Renal cortex interstitium (tissue), 15 donors: ENCODE results near the gene HPF1. TPM values are rescaled to one million over a fixed set of nuclear protein-coding genes. Genes with fewer than 3 reads are reported as not detected.
A peak's percentile ranks its signal among the peaks of the same experiment; 100 is the strongest.
"Not testable (repeated sequence)": the region's sequence is repeated elsewhere in the genome, so short reads cannot be mapped to it uniquely, and the experiment has no call there.

Experiments used
- DNase-seq, 11 donors: peaks; one replicate each; pipeline ENCODE4 v3.0.0-alpha.2; 2013; ENCODE audit warnings: low read depth in 9 of 11, low spot score in 4 of 11; ENCODE audit errors: extremely low read depth in 1 of 11
- long read RNA-seq, 16 experiments: transcript quantifications; one replicate each; lab custom pipeline, GENCODE V29; 2026
- polyA plus RNA-seq, 3 donors: library from polyadenylated mRNA; unstranded; fragments of 120-200 nt; gene quantifications; one replicate each; pipeline ENCODE4 v1.2.1, GENCODE V29; 2013; ENCODE audit not compliant: insufficient read length in 3 of 3

HPF1 gene
- 10 to 100 TPM; 37.6 to 49.0 (median 47.6) TPM for polyA plus RNA-seq
- long read RNA-seq, donor 1, transcript HPF1-201 (8 exons, 1,230 nt) = major isoform, 16 of 43 reads
- long read RNA-seq, donor 1, transcript HPF1-202 (3 exons, 489 nt) = minor isoform, 7 of 43 reads
- long read RNA-seq, donor 1, partial matches to known transcripts = 18 of 43 reads
- long read RNA-seq, donor 1, other reads (novel, unspliced or antisense) = 0 of 43 reads
- long read RNA-seq, donor 2, transcript HPF1-202 (3 exons, 489 nt) = minor isoform, 7 of 35 reads
- long read RNA-seq, donor 2, transcript HPF1-201 (8 exons, 1,230 nt) = major isoform, 10 of 35 reads
- long read RNA-seq, donor 2, partial matches to known transcripts = 15 of 35 reads
- long read RNA-seq, donor 2, other reads (novel, unspliced or antisense) = 0 of 35 reads
- long read RNA-seq, donor 3, transcript HPF1-203 (2 exons, 548 nt) = minor isoform, 6 of 50 reads
- long read RNA-seq, donor 3, transcript HPF1-201 (8 exons, 1,230 nt) = major isoform, 25 of 50 reads
- long read RNA-seq, donor 3, partial matches to known transcripts = 17 of 50 reads
- long read RNA-seq, donor 3, other reads (novel, unspliced or antisense) = 0 of 50 reads
- long read RNA-seq, donor 4, transcript HPF1-201 (8 exons, 1,230 nt) = major isoform, 16 of 22 reads
- long read RNA-seq, donor 4, partial matches to known transcripts = 6 of 22 reads
- long read RNA-seq, donor 4, other reads (novel, unspliced or antisense) = 0 of 22 reads
- long read RNA-seq, donor 5 = 0 reads
- long read RNA-seq, donor 6, transcript HPF1-202 (3 exons, 489 nt) = minor isoform, 6 of 45 reads
- long read RNA-seq, donor 6, transcript HPF1-201 (8 exons, 1,230 nt) = major isoform, 24 of 45 reads
- long read RNA-seq, donor 6, partial matches to known transcripts = 13 of 45 reads
- long read RNA-seq, donor 6, other reads (novel, unspliced or antisense) = 0 of 45 reads
- long read RNA-seq, donor 7, transcript HPF1-201 (8 exons, 1,230 nt) = major isoform, 34 of 59 reads
- long read RNA-seq, donor 7, transcript HPF1-202 (3 exons, 489 nt) = minor isoform, 5 of 59 reads
- long read RNA-seq, donor 7, partial matches to known transcripts = 16 of 59 reads
- long read RNA-seq, donor 7, other reads (novel, unspliced or antisense) = 0 of 59 reads
- long read RNA-seq, donor 8 = 0 reads
- long read RNA-seq, donor 9, transcript HPF1-201 (8 exons, 1,230 nt) = major isoform, 19 of 40 reads
- long read RNA-seq, donor 9, partial matches to known transcripts = 17 of 40 reads
- long read RNA-seq, donor 9, other reads (novel, unspliced or antisense) = 0 of 40 reads
- long read RNA-seq, donor 10, transcript HPF1-203 (2 exons, 548 nt) = minor isoform, 6 of 48 reads
- long read RNA-seq, donor 10, transcript HPF1-201 (8 exons, 1,230 nt) = major isoform, 16 of 48 reads
- long read RNA-seq, donor 10, partial matches to known transcripts = 23 of 48 reads
- long read RNA-seq, donor 10, other reads (novel, unspliced or antisense) = 0 of 48 reads
- long read RNA-seq, donor 11, transcript HPF1-201 (8 exons, 1,230 nt) = major isoform, 22 of 35 reads
- long read RNA-seq, donor 11, partial matches to known transcripts = 12 of 35 reads
- long read RNA-seq, donor 11, other reads (novel, unspliced or antisense) = 0 of 35 reads
- long read RNA-seq, donor 12, transcript HPF1-201 (8 exons, 1,230 nt) = major isoform, 5 of 13 reads
- long read RNA-seq, donor 12, partial matches to known transcripts = 5 of 13 reads
- long read RNA-seq, donor 12, other reads (novel, unspliced or antisense) = 0 of 13 reads
- long read RNA-seq, donor 13 = 0 reads
- long read RNA-seq, donor 14, transcript HPF1-201 (8 exons, 1,230 nt) = major isoform, 26 of 52 reads
- long read RNA-seq, donor 14, partial matches to known transcripts = 23 of 52 reads
- long read RNA-seq, donor 14, other reads (novel, unspliced or antisense) = 0 of 52 reads
- long read RNA-seq, donor 15, partial matches to known transcripts = 0 of 3 reads
- long read RNA-seq, donor 15, other reads (novel, unspliced or antisense) = 0 of 3 reads
- long read RNA-seq, donor 16, transcript HPF1-202 (3 exons, 489 nt) = minor isoform, 6 of 88 reads
- long read RNA-seq, donor 16, transcript HPF1-201 (8 exons, 1,230 nt) = major isoform, 51 of 88 reads
- long read RNA-seq, donor 16, transcript HPF1-203 (2 exons, 548 nt) = minor isoform, 7 of 88 reads
- long read RNA-seq, donor 16, partial matches to known transcripts = 24 of 88 reads
- long read RNA-seq, donor 16, other reads (novel, unspliced or antisense) = 0 of 88 reads

GRCh38 chr4:169757575-169758184 is at the start of gene HPF1:
HPF1 (minus strand) TSS chr4:169757944; CDS start chr4:169757877, 67 bp downstream.
- DNase-seq = peak; percentile 65 to 89 (median 83)

DNA sequence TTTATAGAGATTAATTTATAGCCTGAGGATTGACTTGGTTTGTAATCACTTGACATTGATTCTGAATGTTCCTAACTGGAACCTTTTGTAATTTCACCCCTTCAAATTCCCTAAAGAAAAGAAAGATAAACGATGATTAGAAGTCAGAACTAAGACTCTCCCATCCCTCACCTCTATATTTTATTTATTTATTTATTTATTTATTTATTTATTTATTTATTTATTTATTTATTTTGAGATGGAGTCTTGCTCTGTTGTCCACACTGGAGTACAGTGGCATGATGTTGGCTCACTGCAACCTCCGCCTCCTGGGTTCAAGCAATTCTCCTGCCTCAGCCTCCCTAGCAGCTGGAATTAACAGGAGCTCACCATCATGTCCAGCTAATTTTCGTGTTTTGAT is 49.0 kb upstream of the HPF1 start:
- not testable (repeated sequence) for DNase-seq

DNA sequence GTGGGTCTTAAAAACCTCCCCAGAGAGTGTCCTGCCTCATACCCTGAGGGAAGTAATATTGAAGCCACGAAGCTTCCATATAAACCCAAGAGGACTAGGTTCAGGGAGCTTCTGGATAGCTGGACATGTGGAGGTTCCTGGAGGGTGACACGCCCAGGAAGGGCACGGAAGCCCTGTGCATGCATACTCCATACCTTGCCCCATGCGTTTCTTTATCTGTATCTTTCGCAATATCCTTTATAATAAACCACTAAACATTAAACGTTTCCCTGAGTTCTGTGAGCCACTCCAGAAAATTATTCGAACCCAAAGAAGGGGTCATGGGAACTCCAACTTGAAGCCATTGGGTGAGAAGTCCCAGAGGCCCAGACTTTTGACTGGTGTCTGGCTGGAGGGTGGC is 45.7 kb upstream of the HPF1 start:
- DNase-seq = no peak

DNA sequence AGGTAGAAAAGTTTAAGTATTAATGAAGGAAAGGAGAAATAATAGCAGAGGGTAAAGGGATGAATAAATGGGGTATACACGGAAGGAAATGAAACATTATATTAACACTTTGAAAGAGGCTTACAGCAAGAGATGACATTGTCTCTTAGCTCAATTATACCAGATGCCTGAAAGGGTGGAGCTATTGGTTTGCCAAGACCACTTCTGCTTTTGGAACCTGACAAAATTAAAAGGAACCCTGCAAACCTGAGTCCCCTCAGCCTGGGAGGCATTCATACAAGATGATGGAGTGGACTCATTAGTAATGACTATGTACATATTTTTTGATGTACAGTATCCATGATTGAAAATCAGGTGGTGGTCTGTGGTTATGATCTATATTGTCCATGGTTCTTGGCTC is 45.1 kb upstream of the HPF1 start:
- DNase-seq = no peak

- no peak for DNase-seq
These were observed 42.8 kb upstream of the HPF1 start for GRCh38 chr4:169800541-169800940.

- no peak for DNase-seq
These were observed 41.5 kb upstream of the HPF1 start for GRCh38 chr4:169799260-169799659.

DNA sequence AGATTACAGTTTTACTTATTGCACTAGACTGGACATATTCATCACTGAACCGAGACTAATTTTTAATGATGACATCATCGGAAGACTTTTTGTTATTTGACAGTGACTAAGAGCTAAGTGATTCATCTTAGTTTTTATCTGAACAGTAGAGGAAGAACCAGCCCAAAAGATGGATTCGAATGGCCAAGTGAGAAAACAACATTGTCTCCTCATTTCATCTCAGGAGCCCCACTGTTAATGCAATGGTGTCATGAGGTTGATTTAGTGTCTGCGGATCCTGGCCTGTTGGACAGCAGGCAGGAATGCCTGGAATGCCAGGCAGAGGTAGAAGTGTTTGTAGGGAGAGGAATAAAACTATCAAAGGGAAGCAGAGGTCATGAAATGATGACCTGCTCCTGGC is 37.8 kb upstream of the HPF1 start:
- peak in 1 of 11 donors; percentile 4 for DNase-seq

GRCh38 chr4:169791527-169792156 is 33.9 kb upstream of the HPF1 start:
- peak in 9 of 11 donors; percentile 29 to 72 (median 59) for DNase-seq

DNA sequence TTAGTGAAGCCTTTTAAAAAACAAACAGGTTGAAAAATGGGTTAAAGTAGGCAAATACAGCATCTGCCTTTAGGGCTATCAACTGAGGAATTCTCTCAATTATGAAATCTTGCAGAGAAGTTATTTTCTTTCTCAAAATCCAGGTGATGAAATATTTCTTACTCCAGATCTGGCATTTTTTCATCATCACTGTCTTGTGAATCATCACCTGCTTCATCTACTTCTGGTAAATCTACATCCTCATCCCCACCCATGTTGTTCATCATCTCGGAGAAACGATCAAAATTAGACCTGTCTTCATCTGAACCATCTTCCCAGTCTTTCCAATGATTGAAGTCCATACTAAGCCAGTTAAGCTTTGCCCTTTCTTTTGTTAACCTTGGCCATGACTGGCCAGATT is 33.3 kb upstream of the HPF1 start:
- no peak for DNase-seq

GRCh38 chr4:169774466-169775445 is 17.0 kb upstream of the HPF1 start:
- DNase-seq = no peak

- no peak for DNase-seq
These were observed 16.1 kb upstream of the HPF1 start for GRCh38 chr4:169773889-169774288.

DNA sequence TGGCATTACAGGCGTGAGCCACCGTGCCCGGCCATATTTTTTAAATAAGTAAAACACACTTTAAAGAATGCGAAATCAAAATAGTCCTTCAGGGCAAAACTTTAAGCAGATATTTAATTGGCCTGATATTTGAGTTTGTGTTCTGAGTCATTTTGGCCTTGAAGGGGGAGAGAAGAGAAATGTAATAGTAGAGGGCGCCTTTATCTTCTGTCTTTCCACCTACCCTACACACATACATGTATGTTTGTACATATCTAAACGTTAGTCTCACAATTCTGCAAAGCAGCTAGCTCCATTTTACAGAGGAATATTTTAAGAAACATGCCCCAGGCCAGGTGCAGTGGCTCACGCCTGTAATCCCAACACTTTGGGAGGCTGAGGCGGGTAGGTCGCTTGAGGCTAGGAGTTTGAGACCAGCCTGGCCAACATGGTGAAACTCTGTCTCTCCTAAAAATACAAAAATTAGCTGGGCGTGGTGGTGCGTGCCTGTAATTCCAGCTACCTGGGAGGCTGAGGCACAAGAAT is 13.9 kb upstream of the HPF1 start:
- DNase-seq = not testable (repeated sequence)

DNA sequence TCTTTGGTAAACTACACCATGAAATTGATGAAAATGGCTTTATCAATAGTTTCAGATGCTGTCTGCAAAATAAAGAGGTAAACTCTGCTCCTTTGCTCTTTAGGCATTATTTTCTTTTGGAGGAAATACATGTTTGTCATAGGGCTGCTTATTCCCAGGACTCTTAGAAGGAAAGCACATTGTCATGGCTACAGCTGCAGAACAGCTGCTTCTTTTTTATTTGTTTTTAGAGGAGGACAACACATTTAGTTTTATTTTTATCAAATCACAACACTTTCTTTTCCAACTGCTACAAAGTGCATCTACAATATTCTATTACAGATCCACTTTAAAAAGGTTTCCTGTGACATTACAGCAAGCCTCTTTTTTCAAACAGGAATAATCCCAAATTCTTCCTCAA is 12.7 kb upstream of the HPF1 start:
- peak in 2 of 11 donors; percentile 25 to 41 for DNase-seq

GRCh38 chr4:169768385-169768784 is 10.6 kb upstream of the HPF1 start:
- no peak for DNase-seq

GRCh38 chr4:169766741-169767140 is 9.0 kb upstream of the HPF1 start:
- no peak for DNase-seq
